Liver (tissue), 3 donors: ENCODE measurements around the gene HRCT1.

ENCODE experiments used
- ATF3 ChIP-seq: IDR thresholded peaks from 2 replicates; pipeline ENCODE4 v1.6.1; 2016; ENCODE audit warnings: antibody characterized with exemption
- EGR1 ChIP-seq, 2 donors: IDR thresholded peaks; 2 replicates each; pipeline ENCODE4 v1.6.1; 2016 to 2018; ENCODE audit warnings: antibody characterized with exemption in 2 of 2, low read depth in 2 of 2
- GABPA ChIP-seq, 2 donors: IDR thresholded peaks in 1 of 2; conservative IDR thresholded peaks in 1 of 2; 2 replicates each; pipeline ENCODE4 v1.6.1; 2016; ENCODE audit warnings: antibody characterized with exemption in 2 of 2, mild to moderate bottlenecking in 1 of 2, moderate library complexity in 1 of 2
- HNF4A ChIP-seq, 2 donors: conservative IDR thresholded peaks; 2 replicates each; pipeline ENCODE4 v1.6.1; 2016; ENCODE audit warnings: antibody characterized with exemption in 2 of 2, mild to moderate bottlenecking in 2 of 2
- JUND ChIP-seq, 2 donors: IDR thresholded peaks; 2 replicates each; pipeline ENCODE4 v1.6.1; 2016; ENCODE audit warnings: antibody characterized with exemption in 2 of 2
- RAD21 ChIP-seq, 2 donors: IDR thresholded peaks; 2 replicates each; pipeline ENCODE4 v1.6.1; 2016; ENCODE audit warnings: antibody characterized with exemption in 2 of 2, mild to moderate bottlenecking in 2 of 2
- REST ChIP-seq: IDR thresholded peaks from 2 replicates; pipeline ENCODE4 v1.6.1; 2016; ENCODE audit warnings: antibody characterized with exemption, mild to moderate bottlenecking
- RXRA ChIP-seq, 2 donors: IDR thresholded peaks; 2 replicates each; pipeline ENCODE4 v1.6.1; 2017 to 2018; ENCODE audit warnings: antibody characterized with exemption in 2 of 2, mild to moderate bottlenecking in 1 of 2
- SP1 ChIP-seq: IDR thresholded peaks from 2 replicates; pipeline ENCODE4 v1.6.1; 2018; ENCODE audit warnings: antibody characterized with exemption, mild to moderate bottlenecking
- TAF1 ChIP-seq: conservative IDR thresholded peaks from 2 replicates; pipeline ENCODE4 v1.6.1; 2016; ENCODE audit warnings: antibody characterized with exemption, mild to moderate bottlenecking
- YY1 ChIP-seq: IDR thresholded peaks from 2 replicates; pipeline ENCODE4 v1.6.1; 2016; ENCODE audit warnings: antibody characterized with exemption, mild to moderate bottlenecking
- TF ChIP-seq, protein P1 (sequence below): fragments of 150-350 bp; IDR thresholded peaks from 2 replicates; pipeline ENCODE4 v1.5.1; 2017; ENCODE audit warnings: improper control_type of control experiment, low read depth, low read length; ENCODE audit not compliant: missing input control
- TF ChIP-seq, protein P2 (sequence below): IDR thresholded peaks from 2 replicates; pipeline ENCODE4 v1.6.1; 2016; ENCODE audit warnings: antibody characterized with exemption
- donor health status: healthy.
- donor health status: healthy.

DNA sequence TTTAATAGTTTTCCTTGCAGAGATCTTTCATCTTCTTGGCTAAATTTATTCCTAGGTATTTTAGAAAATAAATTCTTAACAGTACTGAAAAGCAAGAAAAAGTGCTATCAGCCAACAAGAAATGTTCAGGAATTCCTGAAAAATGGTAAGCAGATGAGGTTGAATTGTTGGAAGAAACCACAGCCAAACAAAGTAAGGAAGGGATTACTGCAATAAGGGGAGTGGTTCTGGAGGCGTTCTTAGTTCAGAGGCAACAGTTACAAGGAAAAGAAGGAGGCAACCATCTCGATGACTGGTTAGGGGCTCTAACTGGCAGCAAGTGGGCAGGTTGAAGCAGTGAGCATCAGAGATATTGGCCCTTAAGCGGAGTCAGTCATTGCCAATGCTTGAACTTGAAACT lies 23.0 kb upstream of the HRCT1 start:
- TF ChIP-seq, protein P1, sequence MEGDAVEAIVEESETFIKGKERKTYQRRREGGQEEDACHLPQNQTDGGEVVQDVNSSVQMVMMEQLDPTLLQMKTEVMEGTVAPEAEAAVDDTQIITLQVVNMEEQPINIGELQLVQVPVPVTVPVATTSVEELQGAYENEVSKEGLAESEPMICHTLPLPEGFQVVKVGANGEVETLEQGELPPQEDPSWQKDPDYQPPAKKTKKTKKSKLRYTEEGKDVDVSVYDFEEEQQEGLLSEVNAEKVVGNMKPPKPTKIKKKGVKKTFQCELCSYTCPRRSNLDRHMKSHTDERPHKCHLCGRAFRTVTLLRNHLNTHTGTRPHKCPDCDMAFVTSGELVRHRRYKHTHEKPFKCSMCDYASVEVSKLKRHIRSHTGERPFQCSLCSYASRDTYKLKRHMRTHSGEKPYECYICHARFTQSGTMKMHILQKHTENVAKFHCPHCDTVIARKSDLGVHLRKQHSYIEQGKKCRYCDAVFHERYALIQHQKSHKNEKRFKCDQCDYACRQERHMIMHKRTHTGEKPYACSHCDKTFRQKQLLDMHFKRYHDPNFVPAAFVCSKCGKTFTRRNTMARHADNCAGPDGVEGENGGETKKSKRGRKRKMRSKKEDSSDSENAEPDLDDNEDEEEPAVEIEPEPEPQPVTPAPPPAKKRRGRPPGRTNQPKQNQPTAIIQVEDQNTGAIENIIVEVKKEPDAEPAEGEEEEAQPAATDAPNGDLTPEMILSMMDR, result no peak
- TF ChIP-seq RAD21 (IDR thresholded peaks at IDR 0.05), result no peak
- TF ChIP-seq JUND (IDR thresholded peaks at IDR 0.05), result no peak
- TF ChIP-seq RXRA (IDR thresholded peaks at IDR 0.05), result no peak
- no peak for TF ChIP-seq YY1
- no peak for TF ChIP-seq SP1
- no peak for TF ChIP-seq GABPA (IDR thresholded peaks at IDR 0.05 in 1 of 2, conservative IDR thresholded peaks at IDR 0.05 in 1 of 2)
- no peak for TF ChIP-seq ATF3
- no peak for TF ChIP-seq REST
- TF ChIP-seq HNF4A (conservative IDR thresholded peaks at IDR 0.05), result no peak
- TF ChIP-seq EGR1 (IDR thresholded peaks at IDR 0.05; ENCODE audit: low read depth in 2 of 2), result no peak
- no peak for TF ChIP-seq TAF1
- TF ChIP-seq, protein P2, sequence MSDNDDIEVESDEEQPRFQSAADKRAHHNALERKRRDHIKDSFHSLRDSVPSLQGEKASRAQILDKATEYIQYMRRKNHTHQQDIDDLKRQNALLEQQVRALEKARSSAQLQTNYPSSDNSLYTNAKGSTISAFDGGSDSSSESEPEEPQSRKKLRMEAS, result no peak
